Activated naive CD8-positive, alpha-beta T cell treated with anti-CD3 and anti-CD28 coated beads for 36 hours (primary cell): ENCODE data around the gene FARP2. TPM values are rescaled to one million over a fixed set of nuclear protein-coding genes. Genes with fewer than 3 reads are reported as not detected.
"Not testable (repeated sequence)": the region's sequence is repeated elsewhere in the genome, so short reads cannot be mapped to it uniquely, and the experiment has no call there.

ENCODE experiments used
- DNase-seq: peaks from one replicate; pipeline ENCODE4 v3.0.0; 2021
- H3K27ac Mint-ChIP-seq: one replicate; pipeline ENCODE4 v1.8.0; 2022; ENCODE audit warnings: mild to moderate bottlenecking, moderate library complexity, mixed read lengths
- H3K27me3 Mint-ChIP-seq: one replicate; pipeline ENCODE4 v1.8.0; 2022; ENCODE audit warnings: mild to moderate bottlenecking, mixed read lengths
- H3K36me3 Mint-ChIP-seq: one replicate; pipeline ENCODE4 v1.8.0; 2021; ENCODE audit warnings: mild to moderate bottlenecking, mixed read lengths
- H3K4me1 Mint-ChIP-seq: one replicate; pipeline ENCODE4 v1.8.0; 2021; ENCODE audit warnings: mixed read lengths
- H3K4me3 Mint-ChIP-seq: one replicate; pipeline ENCODE4 v1.8.0; 2022; ENCODE audit warnings: mild to moderate bottlenecking, moderate library complexity, mixed read lengths
- H3K9me3 Mint-ChIP-seq: one replicate; pipeline ENCODE4 v1.8.0; 2022; ENCODE audit warnings: mixed read lengths
- total RNA-seq, 2 experiments: library from RNA; stranded (reverse); gene quantifications; one replicate each; pipeline ENCODE4 v1.2.3, GENCODE V29; 2021

The FARP2 gene
- total RNA-seq, 2 experiments from 2014 or later, result 32.7 to 36.8 TPM

DNA sequence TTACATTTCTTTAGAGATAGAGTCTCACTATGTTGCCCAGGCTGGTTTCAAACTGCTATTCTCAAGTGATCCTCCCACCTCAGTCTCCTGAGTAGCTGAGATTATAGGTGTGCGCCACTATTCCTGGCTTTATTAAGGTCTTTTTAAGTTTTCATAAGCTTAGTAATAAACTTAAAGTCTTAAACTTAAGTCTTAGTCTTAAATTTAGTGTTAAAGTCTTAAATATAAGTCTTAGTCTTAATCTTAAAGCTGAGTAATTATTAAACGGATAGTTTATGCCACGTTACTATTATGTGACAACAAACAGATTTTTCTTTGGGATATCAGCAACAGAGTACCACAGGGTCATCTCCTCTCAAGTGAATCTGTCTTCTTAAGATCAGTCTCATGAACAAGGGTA, 12.6 kb downstream of the FARP2 start:
- Mint-ChIP-seq H3K36me3 (peaks cover 3% of the 10 kb centered on the region), H3K27me3 (no peaks in the 10 kb centered on the region), H3K27ac (no peak overlapping the region), H3K9me3 (no peaks in the 10 kb centered on the region), H3K4me1 (peaks cover 8% of the 10 kb centered on the region), H3K4me3 (no peak overlapping the region)
- no peak for DNase-seq

GRCh38 chr2:241372361-241372992, 16.4 kb downstream of the FARP2 start:
- Mint-ChIP-seq H3K4me1 (no peaks in the 10 kb centered on the region), H3K9me3 (no peaks in the 10 kb centered on the region), H3K27me3 (no peaks in the 10 kb centered on the region), H3K27ac (no peak overlapping the region), H3K4me3 (no peak overlapping the region), H3K36me3 (peaks cover 17% of the 10 kb centered on the region)
- no peak for DNase-seq

DNA sequence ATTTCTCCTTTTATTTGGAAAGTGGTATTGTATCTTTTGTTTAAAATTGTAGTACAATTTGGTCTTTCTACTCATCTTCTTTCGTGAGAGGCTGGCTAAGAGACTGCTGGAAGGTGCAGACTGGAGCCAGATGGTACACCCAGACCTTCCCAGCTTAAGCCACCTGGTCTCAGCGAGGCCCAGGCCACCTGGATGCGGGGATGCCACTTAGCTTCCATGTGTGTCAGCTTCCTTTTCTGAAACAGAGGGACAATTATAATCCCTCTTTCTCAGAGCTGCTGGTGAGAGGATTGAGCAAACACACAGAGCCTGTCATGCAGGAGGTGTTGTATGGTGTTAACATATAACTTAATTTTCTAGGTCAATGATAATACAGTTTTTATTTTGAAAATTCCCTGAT, 17.4 kb downstream of the FARP2 start:
- no peak for DNase-seq
- Mint-ChIP-seq H3K4me3 (no peak overlapping the region), H3K9me3 (no peaks in the 10 kb centered on the region), H3K4me1 (no peaks in the 10 kb centered on the region), H3K36me3 (peaks cover 19% of the 10 kb centered on the region), H3K27ac (no peak overlapping the region), H3K27me3 (no peaks in the 10 kb centered on the region)

- peaks cover 19% of the 10 kb centered on the region for H3K36me3 Mint-ChIP-seq
- H3K4me1 Mint-ChIP-seq, H3K27ac Mint-ChIP-seq, H3K4me3 Mint-ChIP-seq, DNase-seq, H3K9me3 Mint-ChIP-seq, H3K27me3 Mint-ChIP-seq: not testable (repeated sequence)
These were observed 17.8 kb downstream of the FARP2 start for GRCh38 chr2:241373906-241374305.

DNA sequence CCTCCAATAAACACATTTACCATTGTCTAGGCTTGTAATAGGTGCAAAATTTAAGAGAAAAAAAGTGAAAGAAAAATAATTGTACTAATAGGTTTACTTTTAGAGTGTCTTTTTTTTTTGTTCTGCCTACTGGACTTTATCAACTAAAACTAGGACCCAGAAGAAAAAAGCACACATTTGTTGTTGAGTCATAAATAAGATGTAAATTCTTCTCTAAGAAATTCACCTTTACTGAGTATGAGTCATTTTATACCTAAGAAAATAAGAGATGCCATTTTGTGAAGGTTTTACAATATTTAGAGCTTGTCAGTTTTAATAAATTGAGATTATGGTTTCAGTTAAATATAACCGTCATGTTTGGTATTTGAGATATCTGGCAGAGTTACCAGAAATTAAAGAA, 19.2 kb downstream of the FARP2 start:
- no peaks in the 10 kb centered on the region for H3K27me3 Mint-ChIP-seq
- H3K9me3 Mint-ChIP-seq, result no peaks in the 10 kb centered on the region
- no peak overlapping the region for H3K4me3 Mint-ChIP-seq
- no peak overlapping the region for H3K27ac Mint-ChIP-seq
- no peaks in the 10 kb centered on the region for H3K4me1 Mint-ChIP-seq
- DNase-seq, result no peak
- peaks cover 19% of the 10 kb centered on the region for H3K36me3 Mint-ChIP-seq

DNA sequence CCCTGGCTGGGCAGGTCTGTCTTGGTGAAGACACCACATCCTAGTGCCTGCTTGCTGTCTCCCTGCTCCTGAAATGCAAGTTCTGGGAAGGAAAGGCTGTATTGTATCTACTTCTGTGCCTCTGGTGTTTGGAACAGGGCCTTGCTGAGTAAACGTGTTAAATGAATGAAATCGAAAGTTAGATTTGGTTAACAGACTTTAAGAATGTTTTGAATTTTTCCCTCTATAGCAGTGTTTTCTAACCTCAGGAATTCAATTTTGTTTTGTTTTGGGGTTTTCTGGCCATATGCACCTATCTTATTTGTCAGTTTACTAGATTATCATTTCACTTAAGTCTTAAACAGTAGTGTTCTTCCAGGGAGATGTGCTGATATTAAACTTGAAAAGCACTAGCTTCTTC, 20.7 kb downstream of the FARP2 start:
- Mint-ChIP-seq H3K36me3 (peaks cover 20% of the 10 kb centered on the region), H3K9me3 (no peaks in the 10 kb centered on the region), H3K4me3 (no peak overlapping the region), H3K27me3 (no peaks in the 10 kb centered on the region), H3K27ac (no peak overlapping the region), H3K4me1 (peaks cover under 1% of the 10 kb centered on the region)
- no peak for DNase-seq

- H3K27me3 Mint-ChIP-seq, result no peaks in the 10 kb centered on the region
- H3K27ac Mint-ChIP-seq, result no peak overlapping the region
- H3K36me3 Mint-ChIP-seq, result peaks cover 27% of the 10 kb centered on the region
- DNase-seq, result no peak
- no peaks in the 10 kb centered on the region for H3K9me3 Mint-ChIP-seq
- H3K4me1 Mint-ChIP-seq, result peaks cover 1% of the 10 kb centered on the region
- H3K4me3 Mint-ChIP-seq, result no peak overlapping the region
These were observed 22.7 kb downstream of the FARP2 start for GRCh38 chr2:241378816-241379215.

DNA sequence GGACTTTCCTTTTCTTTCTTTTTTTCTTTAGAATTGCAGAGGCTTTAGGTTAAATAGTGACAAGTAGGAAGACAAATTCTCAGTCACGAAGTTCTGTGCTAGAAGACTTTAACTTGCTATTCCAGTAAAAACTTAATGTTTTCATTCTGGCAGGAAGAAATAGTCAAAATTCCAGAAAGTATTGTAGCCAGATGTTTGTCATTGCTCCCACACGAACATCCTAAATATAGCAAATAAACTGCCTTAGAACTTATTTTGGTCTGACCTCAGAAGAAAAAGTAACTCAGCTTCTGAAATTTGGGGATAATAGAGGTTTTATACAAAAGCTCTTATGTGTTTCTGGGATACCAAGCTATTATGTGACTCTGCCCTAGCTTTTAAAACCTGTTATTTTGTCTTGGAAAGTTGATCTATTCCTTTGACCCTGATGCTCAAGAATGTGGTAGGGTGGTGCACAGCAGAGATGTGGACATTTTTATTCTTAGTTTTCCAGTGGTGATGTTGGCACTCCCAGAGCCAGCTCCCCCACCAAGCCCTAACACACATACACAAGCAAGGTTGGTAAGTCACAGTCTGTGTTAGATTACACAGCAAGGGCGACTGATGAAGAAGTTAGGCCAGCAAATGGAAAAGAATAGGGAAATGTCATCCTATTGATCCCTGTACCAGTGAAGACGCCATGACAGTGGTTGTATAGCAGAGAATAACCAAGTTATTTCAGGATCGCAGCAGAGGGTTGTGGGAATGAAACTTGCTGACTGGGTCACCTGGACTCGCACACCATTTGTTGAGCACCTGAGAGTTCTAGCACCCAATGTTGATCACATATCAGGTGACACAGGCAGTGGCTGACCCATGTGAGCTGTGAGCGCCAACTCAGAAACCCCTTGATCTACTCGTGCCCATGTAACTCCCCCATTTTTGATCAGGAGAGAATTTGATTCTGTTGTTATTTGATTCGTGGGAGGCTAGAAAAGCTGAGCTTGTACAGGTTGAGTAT, 23.7 kb downstream of the FARP2 start:
- Mint-ChIP-seq H3K27me3 (no peaks in the 10 kb centered on the region), H3K4me1 (peaks cover 1% of the 10 kb centered on the region), H3K27ac (no peak overlapping the region), H3K4me3 (no peak overlapping the region), H3K36me3 (peaks cover 24% of the 10 kb centered on the region), H3K9me3 (no peaks in the 10 kb centered on the region)
- no peak for DNase-seq

- Mint-ChIP-seq H3K4me1 (peaks cover 1% of the 10 kb centered on the region), H3K4me3 (no peak overlapping the region), H3K9me3 (no peaks in the 10 kb centered on the region), H3K27me3 (no peaks in the 10 kb centered on the region), H3K36me3 (peaks cover 11% of the 10 kb centered on the region), H3K27ac (no peak overlapping the region)
- DNase-seq, result no peak
These were observed 25.8 kb downstream of the FARP2 start for GRCh38 chr2:241381872-241382271.

GRCh38 chr2:241385450-241385849, 29.4 kb downstream of the FARP2 start:
- peaks cover 18% of the 10 kb centered on the region for H3K36me3 Mint-ChIP-seq
- H3K27ac Mint-ChIP-seq, H3K27me3 Mint-ChIP-seq, DNase-seq, H3K4me1 Mint-ChIP-seq, H3K9me3 Mint-ChIP-seq, H3K4me3 Mint-ChIP-seq: not testable (repeated sequence)

- Mint-ChIP-seq H3K27me3 (no peaks in the 10 kb centered on the region), H3K4me1 (peaks cover 9% of the 10 kb centered on the region), H3K4me3 (no peak overlapping the region), H3K36me3 (peaks cover 18% of the 10 kb centered on the region), H3K9me3 (no peaks in the 10 kb centered on the region), H3K27ac (no peak overlapping the region)
- DNase-seq, result no peak
These were observed 30.4 kb downstream of the FARP2 start for GRCh38 chr2:241386519-241386918.

DNA sequence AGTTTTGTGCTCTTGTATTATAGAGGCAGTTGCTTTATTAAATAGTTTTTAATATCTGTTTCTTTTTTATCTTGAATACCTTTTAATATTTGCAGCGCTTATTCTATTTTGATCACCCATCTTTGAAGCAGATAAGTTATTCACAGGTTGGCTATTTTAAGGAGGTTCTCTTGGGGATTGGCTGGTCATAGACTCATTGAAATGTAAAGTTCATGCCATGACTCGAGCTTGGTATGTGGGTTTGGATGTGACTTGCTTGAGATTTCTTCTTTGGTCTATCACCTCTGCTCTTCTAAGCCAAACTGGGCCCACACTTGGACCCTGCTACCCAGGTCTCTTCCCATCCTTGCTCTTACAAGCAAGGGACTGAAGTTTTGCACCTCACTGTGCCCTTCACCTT, 33.6 kb downstream of the FARP2 start:
- H3K4me1 Mint-ChIP-seq, result peaks cover 13% of the 10 kb centered on the region
- no peak overlapping the region for H3K4me3 Mint-ChIP-seq
- no peaks in the 10 kb centered on the region for H3K9me3 Mint-ChIP-seq
- no peaks in the 10 kb centered on the region for H3K27me3 Mint-ChIP-seq
- H3K36me3 Mint-ChIP-seq, result peaks cover 10% of the 10 kb centered on the region
- DNase-seq, result no peak
- no peak overlapping the region for H3K27ac Mint-ChIP-seq

GRCh38 chr2:241390301-241391206, 34.5 kb downstream of the FARP2 start:
- H3K36me3 Mint-ChIP-seq, result peaks cover 13% of the 10 kb centered on the region
- no peaks in the 10 kb centered on the region for H3K9me3 Mint-ChIP-seq
- no peak for DNase-seq
- no peak overlapping the region for H3K27ac Mint-ChIP-seq
- H3K4me3 Mint-ChIP-seq, result no peak overlapping the region
- peaks cover 13% of the 10 kb centered on the region for H3K4me1 Mint-ChIP-seq
- H3K27me3 Mint-ChIP-seq, result no peaks in the 10 kb centered on the region

DNA sequence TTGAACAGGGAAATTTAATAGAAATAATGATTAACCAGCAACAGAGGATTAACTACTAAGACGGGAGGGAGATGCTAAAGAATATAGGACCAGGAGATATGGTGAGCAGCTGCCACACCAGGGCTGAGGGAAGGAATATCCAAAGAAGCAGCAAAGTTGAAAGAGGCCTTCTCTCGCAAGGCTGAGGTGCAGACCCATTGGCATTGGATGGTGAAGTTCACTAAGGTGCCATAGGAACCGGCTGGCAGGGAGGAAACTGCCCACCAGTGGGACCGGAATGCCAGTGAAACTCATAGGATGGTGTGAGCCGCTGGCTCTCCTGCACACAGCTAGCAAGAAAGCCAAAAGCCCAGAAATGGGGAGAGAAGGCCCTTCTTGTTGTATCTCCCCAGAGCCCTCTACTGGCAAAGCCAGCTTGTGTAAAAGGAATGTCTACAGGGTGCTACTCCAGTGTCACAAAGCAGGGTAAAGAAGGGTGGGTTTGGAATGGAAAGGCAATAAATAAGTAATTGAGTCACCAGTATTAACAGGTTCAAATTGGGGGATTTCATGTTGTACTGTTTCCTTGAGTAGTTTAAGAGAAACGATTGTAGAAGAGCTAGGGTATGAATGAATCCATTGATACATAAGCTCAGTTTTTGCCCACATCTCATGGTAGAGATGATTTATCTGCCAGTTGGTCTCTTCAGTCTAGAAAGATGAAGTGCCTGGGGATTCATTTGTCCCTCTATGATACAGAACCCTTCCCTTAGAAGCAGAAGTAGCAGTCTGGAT, 36.0 kb downstream of the FARP2 start:
- Mint-ChIP-seq H3K27ac (no peak overlapping the region), H3K4me1 (peaks cover 13% of the 10 kb centered on the region), H3K4me3 (no peak overlapping the region), H3K9me3 (no peaks in the 10 kb centered on the region), H3K36me3 (peaks cover 17% of the 10 kb centered on the region), H3K27me3 (no peaks in the 10 kb centered on the region)
- no peak for DNase-seq
